Nephron (organoid): Measurements from ENCODE around the gene MCRIP1.

Experiments used
- H3K27ac Mint-ChIP-seq, 3 experiments: 2 replicates each; pipeline ENCODE4 v1.8.0; 2020; ENCODE audit warnings: mixed read lengths in 3 of 3, mild to moderate bottlenecking in 2 of 3, moderate library complexity in 1 of 3
- H3K27me3 Mint-ChIP-seq: 2 replicates; pipeline ENCODE4 v1.8.0; 2021; ENCODE audit warnings: low read depth, mild to moderate bottlenecking, moderate library complexity, mixed read lengths
- H3K36me3 Mint-ChIP-seq: 2 replicates; pipeline ENCODE4 v1.8.0; 2020; ENCODE audit warnings: low read depth, mixed read lengths
- H3K4me1 Mint-ChIP-seq: 2 replicates; pipeline ENCODE4 v1.8.0; 2020; ENCODE audit warnings: mixed read lengths
- H3K4me3 Mint-ChIP-seq, 3 experiments: 2 replicates each; pipeline ENCODE4 v1.8.0; 2020; ENCODE audit warnings: mild to moderate bottlenecking in 3 of 3, mixed read lengths in 3 of 3, moderate library complexity in 2 of 3
- H3K9me3 Mint-ChIP-seq: 2 replicates; pipeline ENCODE4 v1.8.0; 2020; ENCODE audit warnings: mixed read lengths
- TF ChIP-seq, protein P1 (sequence below), 3 experiments: fragments of 200-600 bp; sonication (generic); IDR thresholded peaks; one replicate each; pipeline ENCODE4 v1.5.0; 2021; ENCODE audit warnings: antibody characterized with exemption in 3 of 3; ENCODE audit not compliant: unreplicated experiment in 3 of 3

MCRIP1 gene

DNA sequence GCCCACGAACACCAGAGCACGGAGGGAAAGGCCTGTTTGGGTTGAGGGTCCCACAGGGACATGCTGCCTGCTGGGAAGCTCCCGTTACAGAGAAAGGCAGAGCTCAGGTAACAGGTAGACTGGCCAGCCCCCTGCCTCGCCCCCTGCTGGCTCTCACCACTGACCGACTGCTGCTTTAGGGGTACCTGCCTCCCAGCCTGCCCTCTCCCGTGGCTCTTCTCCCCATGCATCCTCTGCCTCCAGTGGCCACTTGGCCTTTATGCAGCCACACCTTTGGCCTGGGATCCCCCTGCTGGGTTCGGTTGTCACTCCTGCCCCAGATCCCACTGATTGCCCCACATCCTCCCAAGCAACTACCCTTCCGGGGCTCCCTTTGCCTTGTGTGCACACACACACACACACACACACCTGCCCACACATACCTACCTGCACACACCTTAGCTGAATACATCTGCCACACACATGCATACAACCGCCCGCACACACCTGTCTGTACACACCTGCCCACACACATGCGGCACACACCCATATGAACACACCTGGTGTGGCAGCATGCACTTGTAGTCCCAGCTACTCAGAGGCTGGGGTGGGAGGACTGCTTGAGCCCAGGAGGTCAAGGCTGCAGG lies 7.1 kb downstream of the MCRIP1 start:
- no peaks in the 10 kb centered on the region for H3K9me3 Mint-ChIP-seq

DNA sequence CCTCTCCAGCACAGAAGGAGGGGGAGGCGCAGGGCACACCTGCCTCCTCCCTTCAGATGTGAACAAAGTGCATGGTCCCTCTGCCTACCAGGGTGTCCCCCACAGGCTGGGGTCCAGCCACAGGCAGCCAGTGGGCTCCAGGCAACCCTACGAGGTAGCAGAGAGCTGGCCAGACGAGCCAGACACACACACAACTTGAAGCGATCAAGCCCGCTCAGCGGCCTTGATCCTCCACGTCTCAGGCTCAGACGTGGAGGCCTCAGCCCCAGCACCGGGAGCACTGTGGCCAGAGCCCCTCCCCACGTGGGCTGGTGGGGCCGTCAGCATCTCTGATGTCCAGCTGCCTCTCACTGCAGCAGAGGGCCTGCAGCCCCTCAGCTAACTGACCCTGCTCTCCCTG lies 8.5 kb downstream of the MCRIP1 start:
- Mint-ChIP-seq H3K27ac (no peak overlapping the region), H3K4me1 (peaks cover 5% of the 10 kb centered on the region), H3K36me3 (peaks cover 3% of the 10 kb centered on the region), H3K4me3 (no peak overlapping the region), H3K27me3 (no peaks in the 10 kb centered on the region), H3K9me3 (no peaks in the 10 kb centered on the region)
- TF ChIP-seq, protein P1, sequence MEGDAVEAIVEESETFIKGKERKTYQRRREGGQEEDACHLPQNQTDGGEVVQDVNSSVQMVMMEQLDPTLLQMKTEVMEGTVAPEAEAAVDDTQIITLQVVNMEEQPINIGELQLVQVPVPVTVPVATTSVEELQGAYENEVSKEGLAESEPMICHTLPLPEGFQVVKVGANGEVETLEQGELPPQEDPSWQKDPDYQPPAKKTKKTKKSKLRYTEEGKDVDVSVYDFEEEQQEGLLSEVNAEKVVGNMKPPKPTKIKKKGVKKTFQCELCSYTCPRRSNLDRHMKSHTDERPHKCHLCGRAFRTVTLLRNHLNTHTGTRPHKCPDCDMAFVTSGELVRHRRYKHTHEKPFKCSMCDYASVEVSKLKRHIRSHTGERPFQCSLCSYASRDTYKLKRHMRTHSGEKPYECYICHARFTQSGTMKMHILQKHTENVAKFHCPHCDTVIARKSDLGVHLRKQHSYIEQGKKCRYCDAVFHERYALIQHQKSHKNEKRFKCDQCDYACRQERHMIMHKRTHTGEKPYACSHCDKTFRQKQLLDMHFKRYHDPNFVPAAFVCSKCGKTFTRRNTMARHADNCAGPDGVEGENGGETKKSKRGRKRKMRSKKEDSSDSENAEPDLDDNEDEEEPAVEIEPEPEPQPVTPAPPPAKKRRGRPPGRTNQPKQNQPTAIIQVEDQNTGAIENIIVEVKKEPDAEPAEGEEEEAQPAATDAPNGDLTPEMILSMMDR (IDR thresholded peaks at IDR 0.05; ENCODE audit: unreplicated experiment in 3 of 3), result no peak

More for the DNA sequence above, 7.1 kb downstream of the MCRIP1 start:
- TF ChIP-seq, protein P1 (IDR thresholded peaks at IDR 0.05; ENCODE audit: unreplicated experiment in 3 of 3), result no peak
- Mint-ChIP-seq H3K4me3 (no peak overlapping the region), H3K27ac (peak overlapping the region in 1 of 3 experiments; percentile 18), H3K4me1 (peaks cover 5% of the 10 kb centered on the region), H3K27me3 (no peaks in the 10 kb centered on the region), H3K36me3 (peaks cover 3% of the 10 kb centered on the region)

DNA sequence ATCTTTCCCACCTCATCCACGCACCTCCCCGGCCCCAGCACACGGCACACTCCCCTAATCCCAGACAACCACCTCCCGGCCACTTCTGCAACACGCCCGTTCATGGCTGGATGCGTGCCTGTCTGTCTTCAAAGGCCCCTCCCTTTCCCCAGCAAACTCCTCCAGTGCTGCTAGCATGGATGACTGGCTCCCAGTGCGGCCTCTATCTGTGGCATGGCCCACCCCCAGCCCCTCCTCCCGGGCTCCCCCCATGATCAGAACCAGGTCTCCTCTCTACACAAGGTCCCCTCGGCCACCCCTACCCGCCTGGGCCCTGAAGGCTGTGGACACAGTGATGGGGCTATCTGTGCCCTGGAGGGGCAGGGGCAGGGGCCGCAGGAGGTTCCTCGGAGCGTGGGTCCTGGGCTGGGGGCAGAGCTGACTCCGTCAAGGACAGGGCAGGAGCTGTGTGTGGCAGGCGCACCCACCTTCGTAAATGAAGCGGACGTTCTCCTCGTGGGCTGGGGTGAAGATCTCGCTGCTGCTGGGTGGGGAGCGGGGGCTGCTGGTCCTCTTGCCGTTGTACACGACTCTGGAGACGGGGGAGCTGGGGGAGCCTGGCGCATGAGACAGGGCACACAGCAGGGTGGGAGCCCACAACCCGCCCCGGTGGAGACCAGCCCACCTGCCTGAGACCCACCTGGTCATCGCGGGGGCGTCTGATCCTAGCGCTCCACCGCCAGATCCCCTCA lies 9.1 kb downstream of the MCRIP1 start:
- TF ChIP-seq, protein P1 (IDR thresholded peaks at IDR 0.05; ENCODE audit: unreplicated experiment in 3 of 3), result no peak
- no peaks in the 10 kb centered on the region for H3K9me3 Mint-ChIP-seq
- peak overlapping the region in 1 of 3 experiments; percentile 72 for H3K27ac Mint-ChIP-seq
- H3K4me3 Mint-ChIP-seq, result no peak overlapping the region
- H3K36me3 Mint-ChIP-seq, result peaks cover 3% of the 10 kb centered on the region
- H3K4me1 Mint-ChIP-seq, result peaks cover 5% of the 10 kb centered on the region
- H3K27me3 Mint-ChIP-seq, result peaks cover 3% of the 10 kb centered on the region

DNA sequence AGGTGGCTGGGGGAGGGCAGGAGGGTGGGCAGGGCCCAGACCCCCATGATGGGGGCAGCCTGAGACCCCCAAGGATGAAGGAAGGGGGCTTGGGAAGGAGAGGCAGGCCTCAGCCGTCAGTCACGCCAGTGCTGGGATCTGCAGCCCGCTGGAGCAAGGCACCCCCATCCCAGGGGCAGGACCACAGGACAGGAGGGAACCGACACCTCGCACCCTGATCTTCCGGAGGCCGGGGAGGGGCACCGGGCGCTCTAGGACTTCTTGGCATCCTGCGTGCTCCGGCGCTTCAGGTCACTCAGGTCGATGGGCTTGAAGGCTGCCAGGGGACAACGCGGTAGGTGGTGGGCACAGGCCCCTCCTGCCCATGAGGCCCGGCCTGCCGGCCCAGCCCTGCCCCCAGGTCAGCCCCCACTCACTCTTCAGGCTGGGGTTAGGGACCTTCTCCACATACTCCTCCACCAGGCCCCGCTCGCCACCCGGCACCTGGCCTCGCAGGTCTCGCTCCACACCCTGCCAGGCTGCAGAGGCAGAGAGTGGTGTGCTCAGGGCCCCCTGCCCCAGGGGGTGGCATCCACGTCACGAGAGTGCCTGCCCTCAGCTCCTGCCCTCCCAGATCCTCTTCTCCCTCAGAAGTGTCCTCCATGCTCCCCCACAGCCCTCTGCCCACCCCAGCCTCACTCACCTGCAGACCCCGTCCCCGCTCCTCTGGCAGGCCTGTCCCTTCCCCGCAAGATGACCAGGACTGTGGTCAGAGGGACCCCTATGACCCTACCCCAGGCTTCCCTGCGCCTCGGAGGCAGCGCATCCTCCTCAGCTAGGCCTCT lies 9.9 kb downstream of the MCRIP1 start:
- H3K27me3 Mint-ChIP-seq, result peaks cover 3% of the 10 kb centered on the region
- H3K36me3 Mint-ChIP-seq, result peaks cover 3% of the 10 kb centered on the region
- peaks cover under 1% of the 10 kb centered on the region for H3K4me1 Mint-ChIP-seq
- no peaks in the 10 kb centered on the region for H3K9me3 Mint-ChIP-seq
- no peak overlapping the region for H3K4me3 Mint-ChIP-seq
- H3K27ac Mint-ChIP-seq, result peak overlapping the region in 1 of 3 experiments; percentile 72
- TF ChIP-seq, protein P1 (IDR thresholded peaks at IDR 0.05; ENCODE audit: unreplicated experiment in 3 of 3), result no peak

DNA sequence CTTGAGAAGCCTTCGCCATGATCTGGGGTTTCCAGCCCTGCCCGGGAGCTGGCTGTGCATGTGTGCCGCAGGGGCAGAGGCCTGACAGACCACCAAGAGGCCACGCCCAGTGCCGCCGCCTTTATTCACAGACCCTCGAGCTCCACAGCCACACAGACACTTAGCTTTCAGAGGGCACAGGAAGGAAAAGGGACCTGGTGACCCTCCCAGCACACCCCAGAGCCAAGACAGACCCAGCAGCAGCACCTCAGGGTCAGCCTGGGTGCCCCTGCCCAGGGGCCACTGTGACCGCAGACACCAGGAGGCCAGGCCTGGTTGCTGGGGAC lies 10.8 kb downstream of the MCRIP1 start:
- H3K36me3 Mint-ChIP-seq, result peaks cover 3% of the 10 kb centered on the region
- TF ChIP-seq, protein P1 (IDR thresholded peaks at IDR 0.05; ENCODE audit: unreplicated experiment in 3 of 3), result no peak
- H3K27ac Mint-ChIP-seq, result no peak overlapping the region

More for the DNA sequence above, 10.8 kb downstream of the MCRIP1 start:
- Mint-ChIP-seq H3K27me3 (peaks cover 3% of the 10 kb centered on the region), H3K4me1 (no peaks in the 10 kb centered on the region), H3K4me3 (no peak overlapping the region), H3K9me3 (no peaks in the 10 kb centered on the region)
